Loucy (cell line): ENCODE measurements around the gene CLTCL1.

Experiments used
- H2AFZ ChIP-seq: fragments of 200-600 bp; sonication (generic); 2 replicates; pipeline ENCODE4 v1.6.0; 2016; ENCODE audit warnings: antibody characterized with exemption, mild to moderate bottlenecking, low read length, moderate library complexity
- H3F3A ChIP-seq: fragments of 200-600 bp; 2 replicates; pipeline ENCODE4 v1.6.0; 2016; ENCODE audit warnings: antibody characterized with exemption, low read depth, mild to moderate bottlenecking
- H3K27me3 ChIP-seq: fragments of 200-600 bp; sonication (generic); 2 replicates; pipeline ENCODE4 v1.6.1; 2014; ENCODE audit warnings: low read length, mild to moderate bottlenecking; ENCODE audit not compliant: insufficient read depth, poor library complexity, severe bottlenecking
- H3K36me3 ChIP-seq: fragments of 200-600 bp; sonication (generic); 2 replicates; pipeline ENCODE4 v1.6.1; 2016; ENCODE audit warnings: low read length; ENCODE audit not compliant: insufficient read depth
- H3K4me1 ChIP-seq: fragments of 200-600 bp; sonication (generic); 2 replicates; pipeline ENCODE4 v1.5.1; 2014; ENCODE audit warnings: low read length, mild to moderate bottlenecking; ENCODE audit not compliant: insufficient read depth, poor library complexity, severe bottlenecking
- H3K4me2 ChIP-seq: fragments of 200-600 bp; sonication (generic); 2 replicates; pipeline ENCODE4 v1.6.0; 2014; ENCODE audit warnings: antibody characterized with exemption, low read length, low read depth, mild to moderate bottlenecking; ENCODE audit not compliant: poor library complexity, severe bottlenecking
- H3K4me3 ChIP-seq: fragments of 200-600 bp; sonication (generic); 2 replicates; pipeline ENCODE4 v1.5.1; 2014; ENCODE audit warnings: low read length, mild to moderate bottlenecking, mixed read lengths; ENCODE audit not compliant: poor library complexity, severe bottlenecking
- H3K79me2 ChIP-seq: fragments of 200-600 bp; sonication (generic); 2 replicates; pipeline ENCODE4 v1.6.1; 2014; ENCODE audit warnings: low read length; ENCODE audit not compliant: insufficient read depth
- H3K9ac ChIP-seq: fragments of 200-600 bp; sonication (generic); 2 replicates; pipeline ENCODE4 v1.6.0; 2014; ENCODE audit warnings: mild to moderate bottlenecking, low read depth, low read length, moderate library complexity; ENCODE audit not compliant: poor library complexity, severe bottlenecking
- H3K9me2 ChIP-seq: fragments of 200-600 bp; sonication (generic); replicated peaks from 2 replicates; pipeline ENCODE4 v1.6.1; 2016; ENCODE audit warnings: low read depth, low read length, mixed read lengths
- H3K9me3 ChIP-seq: fragments of 200-600 bp; sonication (generic); 2 replicates; pipeline ENCODE4 v1.6.1; 2014; ENCODE audit warnings: mild to moderate bottlenecking, antibody characterized with exemption, low read length, low read depth; ENCODE audit not compliant: insufficient read depth
- H4K20me1 ChIP-seq: fragments of 200-600 bp; sonication (generic); 2 replicates; pipeline ENCODE4 v1.6.0; 2014; ENCODE audit warnings: antibody characterized with exemption, low read length, mild to moderate bottlenecking; ENCODE audit not compliant: insufficient read depth, poor library complexity, severe bottlenecking
- CTCF ChIP-seq: fragments of 200-600 bp; sonication (generic); conservative IDR thresholded peaks from 2 replicates; pipeline ENCODE4 v1.5.1; 2014; ENCODE audit warnings: mild to moderate bottlenecking, antibody characterized with exemption, low read length
- EZH2phosphoT487 ChIP-seq: fragments of 200-600 bp; IDR thresholded peaks from 2 replicates; pipeline ENCODE4 v1.6.1; 2018; ENCODE audit warnings: antibody characterized with exemption, mild to moderate bottlenecking, moderate library complexity, borderline replicate concordance

Gene CLTCL1

GRCh38 chr22:19169002-19169946 lies 122.2 kb downstream of the CLTCL1 start:
- Histone ChIP-seq H3K9me2 (no peaks in the 10 kb centered on the region), H3K4me2 (no peak overlapping the region), H3F3A (no peaks in the 10 kb centered on the region), H3K27me3 (no peaks in the 10 kb centered on the region), H2AFZ (no peak overlapping the region), H3K4me1 (peaks cover 22% of the 10 kb centered on the region), H3K79me2 (peaks cover 28% of the 10 kb centered on the region), H3K36me3 (no peaks in the 10 kb centered on the region), H3K9me3 (no peaks in the 10 kb centered on the region), H3K9ac (no peak overlapping the region), H3K4me3 (no peak overlapping the region), H4K20me1 (peaks cover 14% of the 10 kb centered on the region)
- TF ChIP-seq EZH2phosphoT487, result no peak

GRCh38 chr22:19168088-19168890 lies 123.2 kb downstream of the CLTCL1 start:
- Histone ChIP-seq H2AFZ (no peak overlapping the region), H3K9me2 (no peaks in the 10 kb centered on the region)

GRCh38 chr22:19167106-19167869 lies 124.2 kb downstream of the CLTCL1 start:
- H3K4me2 ChIP-seq, result no peak overlapping the region
- no peaks in the 10 kb centered on the region for H3K27me3 ChIP-seq
- H3K4me1 ChIP-seq, result peaks cover 14% of the 10 kb centered on the region
- H3F3A ChIP-seq, result no peaks in the 10 kb centered on the region
- H3K79me2 ChIP-seq, result peaks cover 8% of the 10 kb centered on the region
- no peak overlapping the region for H3K4me3 ChIP-seq
- no peaks in the 10 kb centered on the region for H3K9me2 ChIP-seq
- H2AFZ ChIP-seq, result no peak overlapping the region
- H3K36me3 ChIP-seq, result no peaks in the 10 kb centered on the region
- H3K9me3 ChIP-seq, result no peaks in the 10 kb centered on the region
- no peak for TF ChIP-seq CTCF
- TF ChIP-seq EZH2phosphoT487, result no peak
- H4K20me1 ChIP-seq, result peaks cover 6% of the 10 kb centered on the region
- no peak overlapping the region for H3K9ac ChIP-seq

More at GRCh38 chr22:19168088-19168890, 123.2 kb downstream of the CLTCL1 start:
- H3K4me2 ChIP-seq, result no peak overlapping the region
- H3K27me3 ChIP-seq, result no peaks in the 10 kb centered on the region
- H3K9me3 ChIP-seq, result no peaks in the 10 kb centered on the region
- peaks cover 22% of the 10 kb centered on the region for H3K4me1 ChIP-seq
- H3F3A ChIP-seq, result no peaks in the 10 kb centered on the region
- H3K36me3 ChIP-seq, result no peaks in the 10 kb centered on the region
- peaks cover 14% of the 10 kb centered on the region for H4K20me1 ChIP-seq
- no peak overlapping the region for H3K9ac ChIP-seq
- TF ChIP-seq CTCF (no peak), EZH2phosphoT487 (no peak)
- peaks cover 18% of the 10 kb centered on the region for H3K79me2 ChIP-seq
- no peak overlapping the region for H3K4me3 ChIP-seq
